ENCODE results near the gene NDUFA5. TPM values are rescaled to one million over a fixed set of nuclear protein-coding genes. Genes with fewer than 3 reads are reported as not detected.
A peak's percentile ranks its signal among the peaks of the same experiment; 100 is the strongest.

The NDUFA5 gene
- total RNA-seq, 1 donor from 2014 or later = 87.0 TPM

- Mint-ChIP-seq H3K4me1 (ENCODE audit: low read depth) (peaks cover 11% of the 10 kb centered on the region), H3K27ac (no peak overlapping the region), H3K9me3 (ENCODE audit: low read depth) (no peaks in the 10 kb centered on the region), H3K27me3 (no peaks in the 10 kb centered on the region), H3K4me3 (ENCODE audit: low read depth) (no peak overlapping the region), H3K36me3 (ENCODE audit: insufficient read depth) (no peaks in the 10 kb centered on the region)
- TF ChIP-seq CTCF (IDR thresholded peaks at IDR 0.05; ENCODE audit: unreplicated experiment) = no peak
- DNase-seq (ENCODE audit: low spot score, unreplicated experiment) = no peak
These were observed 42.1 kb upstream of the NDUFA5 start for GRCh38 chr7:123599766-123600165.

- Mint-ChIP-seq H3K9me3 (ENCODE audit: low read depth) (no peaks in the 10 kb centered on the region), H3K4me1 (ENCODE audit: low read depth) (peaks cover 11% of the 10 kb centered on the region), H3K4me3 (ENCODE audit: low read depth) (no peak overlapping the region), H3K27me3 (no peaks in the 10 kb centered on the region), H3K36me3 (ENCODE audit: insufficient read depth) (no peaks in the 10 kb centered on the region), H3K27ac (no peak overlapping the region)
- no peak for DNase-seq (ENCODE audit: low spot score, unreplicated experiment)
- TF ChIP-seq CTCF (IDR thresholded peaks at IDR 0.05; ENCODE audit: unreplicated experiment) = no peak
These were observed 41.0 kb upstream of the NDUFA5 start for GRCh38 chr7:123598657-123599056.

GRCh38 chr7:123594813-123595241 is 37.2 kb upstream of the NDUFA5 start:
- Mint-ChIP-seq H3K9me3 (ENCODE audit: low read depth) (no peaks in the 10 kb centered on the region), H3K4me3 (ENCODE audit: low read depth) (no peak overlapping the region), H3K4me1 (ENCODE audit: low read depth) (peaks cover 11% of the 10 kb centered on the region), H3K27ac (no peak overlapping the region), H3K36me3 (ENCODE audit: insufficient read depth) (no peaks in the 10 kb centered on the region), H3K27me3 (no peaks in the 10 kb centered on the region)
- no peak for TF ChIP-seq CTCF (IDR thresholded peaks at IDR 0.05; ENCODE audit: unreplicated experiment)
- peak; percentile 16 for DNase-seq (ENCODE audit: low spot score, unreplicated experiment)

GRCh38 chr7:123588376-123588775 is 30.8 kb upstream of the NDUFA5 start:
- no peaks in the 10 kb centered on the region for H3K27me3 Mint-ChIP-seq
- H3K27ac Mint-ChIP-seq = no peak overlapping the region
- H3K4me3 Mint-ChIP-seq (ENCODE audit: low read depth) = no peak overlapping the region
- DNase-seq (ENCODE audit: low spot score, unreplicated experiment) = no peak
- H3K36me3 Mint-ChIP-seq (ENCODE audit: insufficient read depth) = no peaks in the 10 kb centered on the region
- no peak for TF ChIP-seq CTCF (IDR thresholded peaks at IDR 0.05; ENCODE audit: unreplicated experiment)
- H3K9me3 Mint-ChIP-seq (ENCODE audit: low read depth) = no peaks in the 10 kb centered on the region
- H3K4me1 Mint-ChIP-seq (ENCODE audit: low read depth) = no peaks in the 10 kb centered on the region

GRCh38 chr7:123583821-123584220 is 26.2 kb upstream of the NDUFA5 start:
- no peak for TF ChIP-seq CTCF (IDR thresholded peaks at IDR 0.05; ENCODE audit: unreplicated experiment)
- Mint-ChIP-seq H3K27ac (no peak overlapping the region), H3K36me3 (ENCODE audit: insufficient read depth) (no peaks in the 10 kb centered on the region), H3K27me3 (no peaks in the 10 kb centered on the region), H3K9me3 (ENCODE audit: low read depth) (no peaks in the 10 kb centered on the region), H3K4me1 (ENCODE audit: low read depth) (peaks cover 1% of the 10 kb centered on the region), H3K4me3 (ENCODE audit: low read depth) (no peak overlapping the region)
- no peak for DNase-seq (ENCODE audit: low spot score, unreplicated experiment)

Measured in progenitor cell of endocrine pancreas (in vitro differentiated cells).